ENCODE results near the gene LIPC. TPM values are rescaled to one million over a fixed set of nuclear protein-coding genes. Genes with fewer than 3 reads are reported as not detected.

Gene LIPC
- total RNA-seq, 4 donors from 2014 or later: 0.28 to 0.51 TPM; not detected in 2

- no peak overlapping the region for H3K27ac ChIP-seq
- H3K36me3 ChIP-seq: no peaks in the 10 kb centered on the region
- TF ChIP-seq CTCF (IDR thresholded peaks at IDR 0.05): no peak
- intact Hi-C loops (cut with DNase I; ENCODE audit: low total_unique reads): no loop called here
- no peaks in the 10 kb centered on the region for H3K27me3 ChIP-seq
- H3K4me3 ChIP-seq: no peak overlapping the region
- H3K4me1 ChIP-seq: no peaks in the 10 kb centered on the region
- H3K9me3 ChIP-seq: no peaks in the 10 kb centered on the region
- no peak for DNase-seq
Observed at GRCh38 chr15:58504674-58505234, 73.0 kb downstream of the LIPC start.

GRCh38 chr15:58505581-58505980, 73.8 kb downstream of the LIPC start:
- no peaks in the 10 kb centered on the region for H3K9me3 ChIP-seq
- intact Hi-C loops (cut with DNase I; ENCODE audit: low total_unique reads): no loop called here
- no peak overlapping the region for H3K4me3 ChIP-seq
- H3K36me3 ChIP-seq: no peaks in the 10 kb centered on the region
- no peak for TF ChIP-seq POLR2A (IDR thresholded peaks at IDR 0.05)
- H3K27ac ChIP-seq: no peak overlapping the region
- no peaks in the 10 kb centered on the region for H3K27me3 ChIP-seq
- no peaks in the 10 kb centered on the region for H3K4me1 ChIP-seq
- DNase-seq: no peak

GRCh38 chr15:58506064-58506490, 74.3 kb downstream of the LIPC start:
- Histone ChIP-seq H3K27me3 (no peaks in the 10 kb centered on the region), H3K36me3 (no peaks in the 10 kb centered on the region), H3K4me3 (no peak overlapping the region), H3K4me1 (no peaks in the 10 kb centered on the region), H3K9me3 (no peaks in the 10 kb centered on the region), H3K27ac (no peak overlapping the region)
- TF ChIP-seq CTCF (IDR thresholded peaks at IDR 0.05) (no peak), POLR2A (IDR thresholded peaks at IDR 0.05) (no peak)
- intact Hi-C loops (cut with DNase I; ENCODE audit: low total_unique reads): no loop called here
- DNase-seq: no peak

GRCh38 chr15:58506783-58507668, 75.2 kb downstream of the LIPC start:
- no peak overlapping the region for H3K27ac ChIP-seq
- H3K4me3 ChIP-seq: no peak overlapping the region
- H3K9me3 ChIP-seq: no peaks in the 10 kb centered on the region
- DNase-seq: no peak
- no peaks in the 10 kb centered on the region for H3K4me1 ChIP-seq
- intact Hi-C loops (cut with DNase I; ENCODE audit: low total_unique reads): no loop called here
- H3K27me3 ChIP-seq: no peaks in the 10 kb centered on the region
- TF ChIP-seq POLR2A (IDR thresholded peaks at IDR 0.05): no peak
- TF ChIP-seq CTCF (IDR thresholded peaks at IDR 0.05): no peak
- H3K36me3 ChIP-seq: no peaks in the 10 kb centered on the region

- H3K27me3 ChIP-seq: no peaks in the 10 kb centered on the region
- H3K9me3 ChIP-seq: no peaks in the 10 kb centered on the region
- no peaks in the 10 kb centered on the region for H3K4me1 ChIP-seq
- no peak overlapping the region for H3K4me3 ChIP-seq
- H3K27ac ChIP-seq: no peak overlapping the region
- H3K36me3 ChIP-seq: no peaks in the 10 kb centered on the region
- no peak for TF ChIP-seq CTCF (IDR thresholded peaks at IDR 0.05)
- no peak for DNase-seq
- intact Hi-C loops (cut with DNase I; ENCODE audit: low total_unique reads): no loop called here
Observed at GRCh38 chr15:58509556-58509955, 77.8 kb downstream of the LIPC start.
